Testis (tissue), 2 donors: Measurements from ENCODE around the gene GFPT2.

Source experiments
- POLR2A ChIP-seq: fragments of 450-650 bp; IDR thresholded peaks from one replicate; pipeline ENCODE4 v1.6.1; 2017; ENCODE audit warnings: antibody characterized with exemption, mild to moderate bottlenecking, moderate library complexity
- TF ChIP-seq, protein P1 (sequence below), 3 experiments: fragments of 450-650 bp in 2 of 3; fragments of 200-600 bp in 1 of 3; sonication (generic) in 1 of 3; IDR thresholded peaks; one replicate each; pipeline ENCODE4 v1.5.1; 2016 to 2019; ENCODE audit warnings: antibody characterized with exemption in 3 of 3, mild to moderate bottlenecking in 2 of 3, moderate library complexity in 1 of 3

- TF ChIP-seq, protein P1, sequence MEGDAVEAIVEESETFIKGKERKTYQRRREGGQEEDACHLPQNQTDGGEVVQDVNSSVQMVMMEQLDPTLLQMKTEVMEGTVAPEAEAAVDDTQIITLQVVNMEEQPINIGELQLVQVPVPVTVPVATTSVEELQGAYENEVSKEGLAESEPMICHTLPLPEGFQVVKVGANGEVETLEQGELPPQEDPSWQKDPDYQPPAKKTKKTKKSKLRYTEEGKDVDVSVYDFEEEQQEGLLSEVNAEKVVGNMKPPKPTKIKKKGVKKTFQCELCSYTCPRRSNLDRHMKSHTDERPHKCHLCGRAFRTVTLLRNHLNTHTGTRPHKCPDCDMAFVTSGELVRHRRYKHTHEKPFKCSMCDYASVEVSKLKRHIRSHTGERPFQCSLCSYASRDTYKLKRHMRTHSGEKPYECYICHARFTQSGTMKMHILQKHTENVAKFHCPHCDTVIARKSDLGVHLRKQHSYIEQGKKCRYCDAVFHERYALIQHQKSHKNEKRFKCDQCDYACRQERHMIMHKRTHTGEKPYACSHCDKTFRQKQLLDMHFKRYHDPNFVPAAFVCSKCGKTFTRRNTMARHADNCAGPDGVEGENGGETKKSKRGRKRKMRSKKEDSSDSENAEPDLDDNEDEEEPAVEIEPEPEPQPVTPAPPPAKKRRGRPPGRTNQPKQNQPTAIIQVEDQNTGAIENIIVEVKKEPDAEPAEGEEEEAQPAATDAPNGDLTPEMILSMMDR (IDR thresholded peaks at IDR 0.05) = no peak
- no peak for TF ChIP-seq POLR2A
Observed at GRCh38 chr5:180345781-180346180, 7.4 kb downstream of the GFPT2 start.
